H1 (cell line): ENCODE results near the gene CP. TPM values are rescaled to one million over a fixed set of nuclear protein-coding genes. Genes with fewer than 3 reads are reported as not detected.

ENCODE experiments used
- CTCF ChIA-PET: fragments of 300-600 bp; sonication (Branson Sonifier 250); formaldehyde crosslinking; loops from one replicate; lab custom pipeline; 2021; ENCODE audit not compliant: partially characterized antibody; lab: Charles Lee
- POLR2A ChIA-PET: fragments of 300-600 bp; sonication (Branson Sonifier 250); formaldehyde crosslinking; loops from one replicate; lab custom pipeline; 2021; ENCODE audit warnings: inconsistent platforms; ENCODE audit not compliant: partially characterized antibody; lab: Charles Lee
- DNase-seq, 2 experiments: peaks; one replicate each; pipeline versions ENCODE4 v3.0.0 to v3.0.0-alpha.2; 2010 to 2022; ENCODE audit warnings: low spot score in 2 of 2, low read depth in 1 of 2, mixed read lengths in 1 of 2
- FAIRE-seq: peaks from 2 replicates; lab custom pipeline; 2011; peaks lifted over from hg19 to GRCh38; lab: Jason Lieb, UNC
- H2AFZ ChIP-seq: 2 replicates; pipeline ENCODE4 v1.8.1; 2012; ENCODE audit warnings: low read length, inconsistent platforms
- H2AK5ac ChIP-seq: 2 replicates; pipeline ENCODE4 v1.6.1; 2013; ENCODE audit warnings: low read depth, low read length
- H2BK120ac ChIP-seq: replicated peaks from 2 replicates; pipeline ENCODE3; 2013; ENCODE audit warnings: low read depth, low read length, inconsistent platforms
- H2BK12ac ChIP-seq: 2 replicates; pipeline ENCODE4 v1.6.1; 2013; ENCODE audit warnings: low read depth, low read length
- H2BK15ac ChIP-seq: 2 replicates; pipeline ENCODE4 v1.6.1; 2013; ENCODE audit warnings: low read length
- H2BK20ac ChIP-seq: 2 replicates; pipeline ENCODE4 v1.6.1; 2013; ENCODE audit warnings: low read length
- H2BK5ac ChIP-seq: 2 replicates; pipeline ENCODE4 v1.6.1; 2013; ENCODE audit warnings: low read depth, low read length
- H3K14ac ChIP-seq: 2 replicates; pipeline ENCODE4 v1.6.1; 2013; ENCODE audit warnings: inconsistent platforms; ENCODE audit not compliant: insufficient read length
- H3K18ac ChIP-seq: 2 replicates; pipeline ENCODE4 v1.6.1; 2013; ENCODE audit warnings: low read length; ENCODE audit errors: extremely low read depth
- H3K23ac ChIP-seq: 2 replicates; pipeline ENCODE4 v1.6.1; 2013; ENCODE audit warnings: inconsistent platforms; ENCODE audit not compliant: insufficient read length
- H3K23me2 ChIP-seq: 2 replicates; pipeline ENCODE4 v1.6.1; 2013; ENCODE audit warnings: low read depth, low read length
- H3K27ac ChIP-seq: 2 replicates; pipeline ENCODE4 v1.6.1; 2011; ENCODE audit warnings: low read depth, low read length, inconsistent platforms
- H3K27me3 ChIP-seq, 4 experiments: replicated peaks in 1 of 4; 1 replicate in 1 of 4; 2 replicates in 3 of 4; pipeline versions ENCODE4 v1.6.1 to v1.8.1; 2011 to 2013; ENCODE audit warnings: low read length in 3 of 4, mild to moderate bottlenecking in 3 of 4, inconsistent platforms in 2 of 4, mixed read lengths in 2 of 4, moderate library complexity in 1 of 4; ENCODE audit not compliant: control insufficient read depth in 3 of 4, insufficient read depth in 3 of 4; ENCODE audit errors: extremely low read depth in 1 of 4
- H3K36me3 ChIP-seq, 4 experiments: 2 replicates each; pipeline versions ENCODE4 v1.6.1 to v1.8.1; 2011 to 2013; ENCODE audit warnings: mild to moderate bottlenecking in 4 of 4, low read length in 3 of 4, moderate library complexity in 2 of 4, control low read depth in 1 of 4, inconsistent platforms in 1 of 4; ENCODE audit not compliant: insufficient read depth in 4 of 4, control insufficient read depth in 2 of 4
- H3K4ac ChIP-seq: replicated peaks from 2 replicates; pipeline ENCODE3; 2013; ENCODE audit warnings: low read length, low read depth, mixed read lengths, inconsistent platforms; ENCODE audit not compliant: insufficient read length
- H3K4me1 ChIP-seq, 4 experiments: replicated peaks in 1 of 4; 1 replicate in 1 of 4; 2 replicates in 3 of 4; pipeline versions ENCODE4 v1.6.1 to v1.8.1; 2011 to 2013; ENCODE audit warnings: low read length in 3 of 4, inconsistent platforms in 2 of 4, mixed read lengths in 1 of 4; ENCODE audit not compliant: insufficient read depth in 4 of 4, control insufficient read depth in 3 of 4
- H3K4me2 ChIP-seq, 2 experiments: 2 replicates each; pipeline versions ENCODE4 v1.6.1 to v1.8.1; 2011 to 2013; ENCODE audit warnings: low read depth in 2 of 2, low read length in 2 of 2, control low read depth in 1 of 2, inconsistent platforms in 1 of 2, mild to moderate bottlenecking in 1 of 2; ENCODE audit not compliant: insufficient read depth in 1 of 2
- H3K4me3 ChIP-seq, 4 experiments: fragments of 200-600, 300-600 bp in 1 of 4; sonication (generic), shearing (Covaris generic), sonication (Bioruptor Twin) in 1 of 4; 2 replicates each; pipeline versions ENCODE4 v1.5.1 to v1.8.1; 2011 to 2016; ENCODE audit warnings: low read length in 4 of 4, low read depth in 3 of 4, control low read depth in 2 of 4, inconsistent platforms in 2 of 4, mild to moderate bottlenecking in 2 of 4, mixed read lengths in 1 of 4, moderate library complexity in 1 of 4; ENCODE audit not compliant: insufficient read depth in 2 of 4; ENCODE audit errors: extremely low read depth in 1 of 4
- H3K56ac ChIP-seq: replicated peaks from 2 replicates; pipeline ENCODE3; 2013; ENCODE audit warnings: low read depth, mild to moderate bottlenecking, mixed read lengths, low read length, inconsistent platforms; ENCODE audit not compliant: insufficient read length
- H3K79me1 ChIP-seq: 2 replicates; pipeline ENCODE4 v1.6.1; 2013; ENCODE audit warnings: low read depth, low read length, control low read depth
- H3K79me2 ChIP-seq, 2 experiments: 2 replicates each; pipeline versions ENCODE4 v1.6.1 to v1.8.1; 2012 to 2013; ENCODE audit warnings: low read length in 2 of 2, mild to moderate bottlenecking in 2 of 2, inconsistent platforms in 1 of 2; ENCODE audit not compliant: insufficient read depth in 2 of 2, control insufficient read depth in 1 of 2
- H3K9ac ChIP-seq, 4 experiments: replicated peaks in 1 of 4; 1 replicate in 1 of 4; 2 replicates in 3 of 4; pipeline versions ENCODE4 v1.6.1 to v1.8.1; 2011 to 2013; ENCODE audit warnings: low read depth in 3 of 4, low read length in 3 of 4, control low read depth in 2 of 4, mild to moderate bottlenecking in 2 of 4, moderate library complexity in 2 of 4, inconsistent platforms in 1 of 4; ENCODE audit errors: extremely low read depth in 1 of 4
- H3K9me3 ChIP-seq, 2 experiments: 2 replicates each; pipeline versions ENCODE4 v1.6.1 to v1.8.1; 2012 to 2013; ENCODE audit warnings: mild to moderate bottlenecking in 2 of 2, moderate library complexity in 2 of 2, control low read depth in 1 of 2, inconsistent platforms in 1 of 2, low read depth in 1 of 2, low read length in 1 of 2, mixed read lengths in 1 of 2; ENCODE audit not compliant: insufficient read depth in 2 of 2
- H4K20me1 ChIP-seq, 2 experiments: replicated peaks in 1 of 2; 2 replicates each; pipeline versions ENCODE3 to v1.8.1; 2011 to 2013; ENCODE audit warnings: inconsistent platforms in 2 of 2, low read length in 2 of 2, mild to moderate bottlenecking in 1 of 2; ENCODE audit not compliant: insufficient read depth in 2 of 2, control insufficient read depth in 1 of 2
- H4K5ac ChIP-seq: 2 replicates; pipeline ENCODE4 v1.6.1; 2013; ENCODE audit warnings: low read length, low read depth, mixed read lengths, inconsistent platforms; ENCODE audit not compliant: insufficient read length
- H4K8ac ChIP-seq: 2 replicates; pipeline ENCODE4 v1.8.0; 2013; ENCODE audit warnings: mild to moderate bottlenecking, moderate library complexity, low read length, inconsistent platforms; ENCODE audit not compliant: insufficient read depth; ENCODE audit errors: extremely low read depth
- H4K91ac ChIP-seq: replicated peaks from 2 replicates; pipeline ENCODE3; 2013; ENCODE audit warnings: low read length, mixed read lengths, inconsistent platforms; ENCODE audit not compliant: insufficient read length
- NANOG ChIP-seq: IDR thresholded peaks from 2 replicates; pipeline ENCODE4 v1.6.1; 2011; ENCODE audit warnings: low read length, low read depth, mild to moderate bottlenecking, inconsistent platforms; ENCODE audit not compliant: insufficient read depth, poor library complexity, severe bottlenecking
- RXRA ChIP-seq: IDR thresholded peaks from 2 replicates; pipeline ENCODE4 v1.6.1; 2011; ENCODE audit warnings: low read depth, mild to moderate bottlenecking, low read length, moderate library complexity; ENCODE audit not compliant: insufficient read depth
- SRF ChIP-seq: IDR thresholded peaks from 2 replicates; pipeline ENCODE4 v1.6.1; 2011; ENCODE audit warnings: mild to moderate bottlenecking, low read depth, low read length, moderate library complexity
- YY1 ChIP-seq: IDR thresholded peaks from 2 replicates; pipeline ENCODE4 v1.6.1; 2011; ENCODE audit warnings: low read depth, mild to moderate bottlenecking, low read length
- WGBS, 2 experiments: shearing (Covaris generic) in 1 of 2; methylation state at CpG; one replicate each; pipeline versions ENCODE4 v1.1.6 to v1.1.7; 2013 to 2015; ENCODE audit warnings: low lambda C conversion rate in 2 of 2, mixed read lengths in 2 of 2, inconsistent platforms in 1 of 2, low coverage in 1 of 2, missing lambda C conversion rate in 1 of 2; ENCODE audit not compliant: insufficient replicate concordance in 2 of 2, insufficient coverage in 1 of 2, insufficient read length in 1 of 2; ENCODE audit errors: extremely low coverage in 1 of 2, missing lambda C conversion rate in 1 of 2; 5-methylcytosine and 5-hydroxymethylcytosine counted together
- polyA plus RNA-seq, 7 experiments: library from polyadenylated mRNA; depleted of rRNA in 3 of 7; stranded (reverse) in 5 of 7; unstranded in 2 of 7; fragments of >200 nt in 5 of 7; fragments of 200-250 nt in 2 of 7; gene quantifications; 1 replicate in 5 of 7; 2 replicates in 1 of 7; 4 replicates in 1 of 7; pipeline versions ENCODE4 v1.2.1 to v1.2.3, GENCODE V29; 2011 to 2013; ENCODE audit warnings: missing spikeins in 2 of 7, mixed read lengths in 2 of 7
- total RNA-seq: library from RNA; stranded (reverse); fragmentation: NEBNext Ultra II Directional; extraction: Animal tissue kit (Norgen Biotek cat#: 25700); gene quantifications from 2 replicates; pipeline ENCODE4 v1.2.1, GENCODE V29; 2021
- TF ChIP-seq, protein P1 (sequence below): IDR thresholded peaks from 2 replicates; pipeline ENCODE4 v1.6.1; 2012; ENCODE audit warnings: inconsistent platforms

The CP gene
- total and polyA plus RNA-seq, 2 of the 8 experiments (the other 6 are each of a cell fraction or from before 2014, with no cell fraction given) = 0.32 to 2.6 TPM

DNA sequence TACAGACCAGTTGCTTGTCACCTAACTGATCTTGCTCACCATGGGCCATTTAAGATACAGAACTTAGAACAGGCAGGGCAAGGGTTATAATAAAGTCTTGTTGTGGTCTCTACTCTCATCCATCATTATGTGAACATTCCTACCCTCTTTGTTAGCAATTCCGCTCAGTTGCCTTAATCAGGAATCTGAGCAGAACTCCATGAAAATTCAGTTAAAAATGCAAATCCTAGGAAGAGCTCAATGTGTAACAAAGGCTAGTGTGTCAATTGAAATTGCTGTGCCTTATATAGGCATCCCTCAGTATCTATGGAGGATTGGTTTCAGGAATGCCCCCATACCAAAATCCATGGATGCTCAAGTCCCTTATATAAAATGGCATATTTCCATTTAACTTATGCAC, 44.5 kb downstream of the CP start:
- TF ChIP-seq NANOG (no peak), YY1 (no peak), SRF (0 out of 2 replicates have a peak, but pooled peaks have one; percentile 2), RXRA (no peak)
- TF ChIP-seq, protein P1, sequence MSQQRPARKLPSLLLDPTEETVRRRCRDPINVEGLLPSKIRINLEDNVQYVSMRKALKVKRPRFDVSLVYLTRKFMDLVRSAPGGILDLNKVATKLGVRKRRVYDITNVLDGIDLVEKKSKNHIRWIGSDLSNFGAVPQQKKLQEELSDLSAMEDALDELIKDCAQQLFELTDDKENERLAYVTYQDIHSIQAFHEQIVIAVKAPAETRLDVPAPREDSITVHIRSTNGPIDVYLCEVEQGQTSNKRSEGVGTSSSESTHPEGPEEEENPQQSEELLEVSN = no peak

More for the DNA sequence above, 44.5 kb downstream of the CP start:
- Histone ChIP-seq H3K23ac (no peak overlapping the region), H3K79me1 (no peaks in the 10 kb centered on the region), H3K79me2 (no peaks in the 10 kb centered on the region), H2BK12ac (no peak overlapping the region), H3K36me3 (peaks cover 0 to 46% (median 15%) of the 10 kb centered on the region in 4 experiments; a peak in 4 of 8 replicates), H2BK5ac (no peak overlapping the region), H3K9ac (no peak overlapping the region), H3K23me2 (no peaks in the 10 kb centered on the region; the same call in 1 of the 2 replicates), H2AK5ac (no peak overlapping the region), H3K14ac (no peak overlapping the region), H2AFZ (no peak overlapping the region), H4K91ac (no peak overlapping the region), H3K27ac (no peak overlapping the region), H4K20me1 (no peaks in the 10 kb centered on the region), H3K4ac (no peak overlapping the region), H3K18ac (no peak overlapping the region), H2BK20ac (no peak overlapping the region), H2BK15ac (no peak overlapping the region), H2BK120ac (no peak overlapping the region), H3K27me3 (no peaks in the 10 kb centered on the region), H3K4me3 (no peak overlapping the region), H4K8ac (no peak overlapping the region), H4K5ac (no peak overlapping the region), H3K9me3 (peaks cover 5 to 10% of the 10 kb centered on the region in 2 experiments; a peak in 3 of 4 replicates), H3K4me2 (no peak overlapping the region), H3K56ac (no peak overlapping the region), H3K4me1 (no peaks in the 10 kb centered on the region)
- CTCF ChIA-PET = interaction anchor here (1.3 to 1.6 kb wide), 3 partner anchors 56 to 227 kb away, joined by 3 read pairs; no protein-coding TSS in a partner anchor
- DNase-seq = no peak
- WGBS, 2 experiments = 94% methylated on average over 1 of the region's 1 CpG; no CpG with 5 or more reads in 1 of the 2 experiments
- no peak for FAIRE-seq
- POLR2A ChIA-PET = interaction anchor here (1.4 kb wide), 1 partner anchor 10 kb away, joined by 3 read pairs; no protein-coding TSS in a partner anchor
